Measurements from ENCODE around the gene ARHGAP18.

ARHGAP18 gene

GRCh38 chr6:129709769-129710449 is at the start of gene ARHGAP18:
TSS of gene ARHGAP18 (minus strand) at chr6:129710177. CDS start at chr6:129710136, 41 bp downstream.
- DNase-seq: peak; percentile 86

- no peak for DNase-seq
Observed at GRCh38 chr6:129755787-129756186, 45.8 kb upstream of the ARHGAP18 start.

GRCh38 chr6:129754750-129755149 is 44.8 kb upstream of the ARHGAP18 start:
- DNase-seq: peak; percentile 60

- peak; percentile 68 for DNase-seq
Observed at GRCh38 chr6:129753422-129753821, 43.4 kb upstream of the ARHGAP18 start.

- no peak for DNase-seq
Observed at GRCh38 chr6:129751384-129751783, 41.4 kb upstream of the ARHGAP18 start.

GRCh38 chr6:129750360-129750759 is 40.4 kb upstream of the ARHGAP18 start:
- no peak for DNase-seq

- DNase-seq: peak; percentile 90
Observed at GRCh38 chr6:129749749-129750120, 39.8 kb upstream of the ARHGAP18 start.

- peak; percentile 78 for DNase-seq
Observed at GRCh38 chr6:129748901-129749748, 39.1 kb upstream of the ARHGAP18 start.

GRCh38 chr6:129748212-129748900 is 38.4 kb upstream of the ARHGAP18 start:
- peak; percentile 54 for DNase-seq

- DNase-seq: no peak
Observed at GRCh38 chr6:129747588-129748112, 37.7 kb upstream of the ARHGAP18 start.

GRCh38 chr6:129744880-129745237 is 34.9 kb upstream of the ARHGAP18 start:
- no peak for DNase-seq

- peak; percentile 83 for DNase-seq
Observed at GRCh38 chr6:129744201-129744879, 34.4 kb upstream of the ARHGAP18 start.

GRCh38 chr6:129740013-129740412 is 30.0 kb upstream of the ARHGAP18 start:
- no peak for DNase-seq

GRCh38 chr6:129736105-129736504 is 26.1 kb upstream of the ARHGAP18 start:
- DNase-seq: no peak

GRCh38 chr6:129733290-129733689 is 23.3 kb upstream of the ARHGAP18 start:
- DNase-seq: no peak

- DNase-seq: no peak
Observed at GRCh38 chr6:129732542-129732941, 22.6 kb upstream of the ARHGAP18 start.

GRCh38 chr6:129732034-129732433 is 22.1 kb upstream of the ARHGAP18 start:
- DNase-seq: no peak

- DNase-seq: no peak
Observed at GRCh38 chr6:129731428-129731827, 21.5 kb upstream of the ARHGAP18 start.

- no peak for DNase-seq
Observed at GRCh38 chr6:129730477-129731165, 20.6 kb upstream of the ARHGAP18 start.

- no peak for DNase-seq
Observed at GRCh38 chr6:129726650-129727049, 16.7 kb upstream of the ARHGAP18 start.

- DNase-seq: no peak
Observed at GRCh38 chr6:129725341-129725740, 15.4 kb upstream of the ARHGAP18 start.

- DNase-seq: no peak
Observed at GRCh38 chr6:129719692-129720091, 9.7 kb upstream of the ARHGAP18 start.

Measured in fibroblast of skin of right quadriceps (primary cell).